Endothelial cell of umbilical vein (primary cell): ENCODE results near the gene SERPINA7. TPM values are rescaled to one million over a fixed set of nuclear protein-coding genes. Genes with fewer than 3 reads are reported as not detected.

Source experiments
- BruUV-seq: library from RNA; stranded (reverse); fragments of 400-500 nt; replicated peaks from 2 replicates; lab custom pipeline; 2021; lab: Mats Ljungman, UMichigan
- CTCF ChIA-PET: fragments of 300-600, 350-600 bp; sonication (Branson Sonifier 250); formaldehyde crosslinking; loops from one replicate; lab custom pipeline; 2021; ENCODE audit warnings: antibody characterized with exemption, inconsistent platforms; lab: Charles Lee
- POLR2A ChIA-PET: fragments of 300-600, 350-600 bp; sonication (Branson Sonifier 250); formaldehyde crosslinking; loops from one replicate; lab custom pipeline; 2021; ENCODE audit warnings: antibody characterized with exemption, inconsistent platforms; lab: Charles Lee
- DNase-seq: peaks from one replicate; pipeline ENCODE4 v3.0.0-alpha.2; 2011; ENCODE audit warnings: low read depth, low spot score
- FAIRE-seq: peaks from 2 replicates; lab custom pipeline; 2011; peaks lifted over from hg19 to GRCh38; lab: Jason Lieb, UNC
- H2AFZ ChIP-seq: 2 replicates; pipeline ENCODE4 v1.6.0; 2012; ENCODE audit warnings: low read depth, low read length, control low read depth, inconsistent platforms
- H3K27ac ChIP-seq: 2 replicates; pipeline ENCODE4 v1.5.1; 2011; ENCODE audit warnings: low read depth, mild to moderate bottlenecking, control low read depth, low read length, moderate library complexity; ENCODE audit not compliant: insufficient read depth
- H3K27me3 ChIP-seq, 2 experiments: 2 replicates each; pipeline versions ENCODE4 v1.6.0 to v1.6.1; 2011; ENCODE audit warnings: low read length in 2 of 2, mixed read lengths in 1 of 2; ENCODE audit not compliant: control insufficient read depth in 2 of 2, insufficient read depth in 2 of 2
- H3K36me3 ChIP-seq, 2 experiments: 2 replicates in 1 of 2; 3 replicates in 1 of 2; pipeline ENCODE4 v1.5.1; 2011; ENCODE audit warnings: low read length in 2 of 2, mild to moderate bottlenecking in 1 of 2, moderate library complexity in 1 of 2; ENCODE audit not compliant: control insufficient read depth in 2 of 2, insufficient read depth in 2 of 2; ENCODE audit errors: extremely low read depth in 1 of 2
- H3K4me1 ChIP-seq: 3 replicates; pipeline ENCODE4 v1.5.1; 2011; ENCODE audit warnings: mild to moderate bottlenecking, low read length; ENCODE audit not compliant: control insufficient read depth, insufficient read depth; ENCODE audit errors: extremely low read depth
- H3K4me2 ChIP-seq: 2 replicates; pipeline ENCODE4 v1.6.1; 2011; ENCODE audit warnings: low read length, control low read depth, mixed read lengths; ENCODE audit not compliant: insufficient read depth
- H3K4me3 ChIP-seq, 3 experiments: fragments of 200-600 bp in 1 of 3; sonication (generic), shearing (Covaris generic) in 1 of 3; replicated peaks in 1 of 3; 2 replicates each; pipeline ENCODE4 v1.5.1; 2011 to 2016; ENCODE audit warnings: control low read depth in 3 of 3, low read length in 3 of 3, mild to moderate bottlenecking in 2 of 3, inconsistent platforms in 1 of 3, low read depth in 1 of 3, moderate library complexity in 1 of 3; ENCODE audit not compliant: insufficient read depth in 1 of 3
- H3K79me2 ChIP-seq: 2 replicates; pipeline ENCODE4 v1.6.0; 2012; ENCODE audit warnings: low read length, inconsistent platforms; ENCODE audit not compliant: control insufficient read depth, insufficient read depth
- H3K9ac ChIP-seq: replicated peaks from 2 replicates; pipeline ENCODE3; 2011; ENCODE audit warnings: low read length, control low read depth; ENCODE audit not compliant: insufficient read depth; ENCODE audit errors: extremely low read depth
- H3K9me1 ChIP-seq: replicated peaks from 3 replicates; pipeline ENCODE4 v1.6.0; 2011; ENCODE audit warnings: mild to moderate bottlenecking, low read length; ENCODE audit not compliant: control insufficient read depth, insufficient read depth; ENCODE audit errors: extremely low read depth
- H3K9me3 ChIP-seq: replicated peaks from 2 replicates; pipeline ENCODE4 v1.5.1; 2012; ENCODE audit warnings: low read length, inconsistent platforms; ENCODE audit not compliant: control insufficient read depth, insufficient read depth
- H4K20me1 ChIP-seq: replicated peaks from 2 replicates; pipeline ENCODE3; 2011; ENCODE audit warnings: mild to moderate bottlenecking, low read length; ENCODE audit not compliant: control insufficient read depth, insufficient read depth; ENCODE audit errors: extremely low read depth
- EZH2 ChIP-seq: IDR thresholded peaks from 2 replicates; pipeline ENCODE4 v1.6.1; 2012; ENCODE audit warnings: borderline replicate concordance, low read depth, mild to moderate bottlenecking, moderate library complexity, low read length, inconsistent platforms; ENCODE audit not compliant: severe bottlenecking
- GATA2 ChIP-seq: IDR thresholded peaks from 2 replicates; pipeline ENCODE4 v1.7.0; 2011; ENCODE audit warnings: low read depth, mild to moderate bottlenecking, moderate library complexity, mixed read lengths, low read length; ENCODE audit not compliant: insufficient read length, insufficient read depth
- JUN ChIP-seq: IDR thresholded peaks from 2 replicates; pipeline ENCODE4 v1.6.1; 2011; ENCODE audit warnings: borderline replicate concordance, low read depth; ENCODE audit not compliant: insufficient read length, insufficient read depth
- MYC ChIP-seq: IDR thresholded peaks from one replicate; pipeline ENCODE4 v1.6.1; 2011; ENCODE audit warnings: mild to moderate bottlenecking, low read depth, low read length
- POLR2AphosphoS5 ChIP-seq: IDR thresholded peaks from 2 replicates; pipeline ENCODE4 v1.6.1; 2012; ENCODE audit warnings: low read depth, mild to moderate bottlenecking, control low read depth, low read length, moderate library complexity; ENCODE audit not compliant: insufficient read depth
- dilution Hi-C: fragments of 300-500 bp; cut with MboI; formaldehyde crosslinking; loops from one replicate; pipeline ENCODE4 v1.15.0; 2019; ENCODE audit warnings: low sequenced_read_pairs; ENCODE audit not compliant: extremely low pct_ligation_motif_present
- intact Hi-C: fragments of 100-400 bp; cut with micrococcal nuclease; formaldehyde crosslinking; loops from one replicate; pipeline ENCODE4 v1.10.0; 2022
- polyA plus RNA-seq, 4 experiments: library from polyadenylated mRNA; depleted of rRNA in 3 of 4; stranded (reverse) in 3 of 4; unstranded in 1 of 4; fragments of >200 nt; gene quantifications; 2 replicates each; pipeline versions ENCODE4 v1.2.1 to v1.2.3, GENCODE V29; 2011 to 2012; ENCODE audit warnings: missing spikeins in 1 of 4
- total RNA-seq: library from RNA; stranded (reverse); gene quantifications from 2 replicates; pipeline ENCODE4 v1.2.3, GENCODE V29; 2021
- TF ChIP-seq, protein P1 (sequence below): IDR thresholded peaks from 2 replicates; pipeline ENCODE4 v1.6.1; 2011; ENCODE audit not compliant: insufficient read depth, insufficient read length
- TF ChIP-seq, protein P2 (sequence below), 2 donors: IDR thresholded peaks; 1 replicate in 1 of 2; 2 replicates in 1 of 2; pipeline ENCODE4 v1.5.1; 2011; ENCODE audit warnings: low read length in 2 of 2, mild to moderate bottlenecking in 2 of 2, moderate library complexity in 2 of 2, control low read depth in 1 of 2, inconsistent platforms in 1 of 2, low read depth in 1 of 2; ENCODE audit not compliant: insufficient read depth in 1 of 2; ENCODE audit errors: extremely low read depth in 1 of 2

The SERPINA7 gene
- total and polyA plus RNA-seq, 2 donors (not counting 3 experiments of a cell fraction or from before 2014, with no cell fraction given): not detected

DNA sequence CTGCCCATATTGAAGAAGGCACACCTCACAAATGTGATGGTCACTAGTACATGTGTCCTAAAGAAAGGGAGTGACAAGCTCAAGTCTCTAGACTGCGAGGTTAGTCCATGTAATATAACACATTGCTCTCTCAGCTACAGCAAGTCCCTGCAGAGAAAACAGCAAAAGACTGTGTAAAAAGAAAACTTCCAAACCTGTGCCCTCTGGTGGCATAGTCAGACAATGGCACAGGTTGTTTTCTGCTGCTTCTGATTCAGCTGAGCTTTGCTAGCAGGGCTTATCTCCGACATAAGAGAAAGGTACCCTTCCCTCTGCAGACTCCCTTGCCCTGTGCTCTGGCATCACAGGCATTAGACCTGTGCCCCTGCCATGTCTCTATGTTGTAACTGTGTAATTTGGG, 1.4 kb upstream of the SERPINA7 start:
- Histone ChIP-seq H3K4me3 (no peak overlapping the region), H3K27me3 (no peaks in the 10 kb centered on the region), H4K20me1 (no peaks in the 10 kb centered on the region), H3K9ac (no peak overlapping the region), H2AFZ (no peak overlapping the region), H3K79me2 (no peaks in the 10 kb centered on the region), H3K9me1 (no peaks in the 10 kb centered on the region), H3K4me1 (no peaks in the 10 kb centered on the region), H3K27ac (no peak overlapping the region), H3K4me2 (no peak overlapping the region), H3K36me3 (no peaks in the 10 kb centered on the region), H3K9me3 (no peaks in the 10 kb centered on the region)
- DNase-seq: no peak
- TF ChIP-seq EZH2 (no peak), GATA2 (no peak), POLR2AphosphoS5 (no peak), MYC (no peak), JUN (no peak)
- TF ChIP-seq, protein P1, sequence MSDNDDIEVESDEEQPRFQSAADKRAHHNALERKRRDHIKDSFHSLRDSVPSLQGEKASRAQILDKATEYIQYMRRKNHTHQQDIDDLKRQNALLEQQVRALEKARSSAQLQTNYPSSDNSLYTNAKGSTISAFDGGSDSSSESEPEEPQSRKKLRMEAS: no peak
- TF ChIP-seq, protein P2, sequence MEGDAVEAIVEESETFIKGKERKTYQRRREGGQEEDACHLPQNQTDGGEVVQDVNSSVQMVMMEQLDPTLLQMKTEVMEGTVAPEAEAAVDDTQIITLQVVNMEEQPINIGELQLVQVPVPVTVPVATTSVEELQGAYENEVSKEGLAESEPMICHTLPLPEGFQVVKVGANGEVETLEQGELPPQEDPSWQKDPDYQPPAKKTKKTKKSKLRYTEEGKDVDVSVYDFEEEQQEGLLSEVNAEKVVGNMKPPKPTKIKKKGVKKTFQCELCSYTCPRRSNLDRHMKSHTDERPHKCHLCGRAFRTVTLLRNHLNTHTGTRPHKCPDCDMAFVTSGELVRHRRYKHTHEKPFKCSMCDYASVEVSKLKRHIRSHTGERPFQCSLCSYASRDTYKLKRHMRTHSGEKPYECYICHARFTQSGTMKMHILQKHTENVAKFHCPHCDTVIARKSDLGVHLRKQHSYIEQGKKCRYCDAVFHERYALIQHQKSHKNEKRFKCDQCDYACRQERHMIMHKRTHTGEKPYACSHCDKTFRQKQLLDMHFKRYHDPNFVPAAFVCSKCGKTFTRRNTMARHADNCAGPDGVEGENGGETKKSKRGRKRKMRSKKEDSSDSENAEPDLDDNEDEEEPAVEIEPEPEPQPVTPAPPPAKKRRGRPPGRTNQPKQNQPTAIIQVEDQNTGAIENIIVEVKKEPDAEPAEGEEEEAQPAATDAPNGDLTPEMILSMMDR (IDR thresholded peaks at IDR 0.05; ENCODE audit: extremely low read depth in 1 of 2, insufficient read depth in 1 of 2, low read depth in 1 of 2, low read length in 2 of 2): no peak
- ChIA-PET POLR2A (no interaction called here), CTCF (interaction anchor here (0.9 kb wide), 1 partner anchor 56 kb away, joined by 3 read pairs; no protein-coding TSS in a partner anchor)
- FAIRE-seq: no peak
- no TSS peak for BruUV-seq
- intact Hi-C loops (no loop called here), dilution Hi-C loops (no loop called here)
